Glutamatergic neuron (in vitro differentiated cells): Measurements from ENCODE around the gene ZMIZ1. TPM values are rescaled to one million over a fixed set of nuclear protein-coding genes. Genes with fewer than 3 reads are reported as not detected.

Experiments used
- DNase-seq: peaks from one replicate; pipeline ENCODE4 v3.0.0; 2022
- H3K27ac Mint-ChIP-seq: one replicate; pipeline ENCODE4 v1.8.0; 2020; ENCODE audit warnings: mild to moderate bottlenecking, mixed read lengths, inconsistent platforms; ENCODE audit not compliant: unreplicated experiment
- H3K27me3 Mint-ChIP-seq: one replicate; pipeline ENCODE4 v1.8.0; 2020; ENCODE audit warnings: mild to moderate bottlenecking, moderate library complexity, mixed read lengths, inconsistent platforms; ENCODE audit not compliant: unreplicated experiment
- H3K36me3 Mint-ChIP-seq: one replicate; pipeline ENCODE4 v1.8.0; 2020; ENCODE audit warnings: mild to moderate bottlenecking, mixed read lengths, inconsistent platforms; ENCODE audit not compliant: unreplicated experiment
- H3K4me1 Mint-ChIP-seq: one replicate; pipeline ENCODE4 v1.8.0; 2020; ENCODE audit warnings: mild to moderate bottlenecking, low read depth, mixed read lengths, inconsistent platforms; ENCODE audit not compliant: unreplicated experiment
- H3K4me3 Mint-ChIP-seq: one replicate; pipeline ENCODE4 v1.8.0; 2020; ENCODE audit warnings: mild to moderate bottlenecking, mixed read lengths, inconsistent platforms; ENCODE audit not compliant: unreplicated experiment
- H3K9me3 Mint-ChIP-seq: one replicate; pipeline ENCODE4 v1.8.0; 2020; ENCODE audit warnings: mild to moderate bottlenecking, moderate library complexity, mixed read lengths, inconsistent platforms; ENCODE audit not compliant: unreplicated experiment
- CTCF ChIP-seq: fragments of 200-600 bp; sonication (generic); IDR thresholded peaks from one replicate; pipeline ENCODE4 v1.5.0; 2021; ENCODE audit not compliant: partially characterized antibody, unreplicated experiment
- total RNA-seq: library from RNA; stranded (reverse); fragmentation: NEBNext Ultra II Directional; extraction: Animal tissue kit (Norgen Biotek cat#: 25700); gene quantifications from one replicate; pipeline ENCODE4 v1.2.1, GENCODE V29; 2021; ENCODE audit not compliant: unreplicated experiment

ZMIZ1 gene
- total RNA-seq, 1 donor from 2014 or later = 230 TPM

GRCh38 chr10:79326361-79327089, 257.8 kb downstream of the ZMIZ1 start:
- no peak for TF ChIP-seq CTCF
- peaks cover 8% of the 10 kb centered on the region for H3K4me1 Mint-ChIP-seq
- H3K9me3 Mint-ChIP-seq = peaks cover 5% of the 10 kb centered on the region
- H3K4me3 Mint-ChIP-seq = no peak overlapping the region
- H3K36me3 Mint-ChIP-seq = no peaks in the 10 kb centered on the region
- H3K27ac Mint-ChIP-seq = no peak overlapping the region
- DNase-seq = no peak
- no peaks in the 10 kb centered on the region for H3K27me3 Mint-ChIP-seq

- no peak overlapping the region for H3K27ac Mint-ChIP-seq
- peaks cover 5% of the 10 kb centered on the region for H3K9me3 Mint-ChIP-seq
- no peaks in the 10 kb centered on the region for H3K27me3 Mint-ChIP-seq
- H3K4me3 Mint-ChIP-seq = no peak overlapping the region
- no peak for TF ChIP-seq CTCF
- H3K36me3 Mint-ChIP-seq = no peaks in the 10 kb centered on the region
- DNase-seq = no peak
- peaks cover 8% of the 10 kb centered on the region for H3K4me1 Mint-ChIP-seq
Observed at GRCh38 chr10:79327090-79327457, 258.3 kb downstream of the ZMIZ1 start.

GRCh38 chr10:79328147-79328701, 259.5 kb downstream of the ZMIZ1 start:
- H3K4me1 Mint-ChIP-seq = peaks cover 3% of the 10 kb centered on the region
- H3K4me3 Mint-ChIP-seq = no peak overlapping the region
- H3K9me3 Mint-ChIP-seq = no peaks in the 10 kb centered on the region
- no peaks in the 10 kb centered on the region for H3K36me3 Mint-ChIP-seq
- no peak overlapping the region for H3K27ac Mint-ChIP-seq
- H3K27me3 Mint-ChIP-seq = no peaks in the 10 kb centered on the region
- no peak for DNase-seq
- TF ChIP-seq CTCF = no peak

- H3K36me3 Mint-ChIP-seq = no peaks in the 10 kb centered on the region
- no peaks in the 10 kb centered on the region for H3K9me3 Mint-ChIP-seq
- no peak overlapping the region for H3K27ac Mint-ChIP-seq
- no peak for TF ChIP-seq CTCF
- H3K27me3 Mint-ChIP-seq = no peaks in the 10 kb centered on the region
- DNase-seq = no peak
- no peak overlapping the region for H3K4me3 Mint-ChIP-seq
- H3K4me1 Mint-ChIP-seq = no peaks in the 10 kb centered on the region
Observed at GRCh38 chr10:79328737-79329504, 260.2 kb downstream of the ZMIZ1 start.

GRCh38 chr10:79329529-79329928, 260.8 kb downstream of the ZMIZ1 start:
- no peak for TF ChIP-seq CTCF
- Mint-ChIP-seq H3K27ac (no peak overlapping the region), H3K9me3 (no peaks in the 10 kb centered on the region), H3K36me3 (no peaks in the 10 kb centered on the region), H3K4me3 (no peak overlapping the region), H3K27me3 (no peaks in the 10 kb centered on the region), H3K4me1 (no peaks in the 10 kb centered on the region)
- DNase-seq = no peak
